Osteocyte (in vitro differentiated cells): ENCODE results near the gene DISP3. TPM values are rescaled to one million over a fixed set of nuclear protein-coding genes. Genes with fewer than 3 reads are reported as not detected.

Experiments used
- DNase-seq: peaks from one replicate; pipeline ENCODE4 v3.0.0; 2021; ENCODE audit warnings: mixed read lengths; ENCODE audit not compliant: unreplicated experiment; ENCODE audit errors: extremely low spot score
- H3K27ac Mint-ChIP-seq: one replicate; pipeline ENCODE4 v1.8.0; 2021; ENCODE audit warnings: mild to moderate bottlenecking, mixed read lengths; ENCODE audit not compliant: unreplicated experiment
- H3K27me3 Mint-ChIP-seq: one replicate; pipeline ENCODE4 v1.8.0; 2021; ENCODE audit warnings: mixed read lengths; ENCODE audit not compliant: unreplicated experiment
- H3K36me3 Mint-ChIP-seq: one replicate; pipeline ENCODE4 v1.8.0; 2021; ENCODE audit warnings: mixed read lengths; ENCODE audit not compliant: unreplicated experiment
- H3K4me1 Mint-ChIP-seq: one replicate; pipeline ENCODE4 v1.8.0; 2021; ENCODE audit warnings: mixed read lengths; ENCODE audit not compliant: unreplicated experiment
- H3K4me3 Mint-ChIP-seq: one replicate; pipeline ENCODE4 v1.8.0; 2021; ENCODE audit warnings: mild to moderate bottlenecking, moderate library complexity, mixed read lengths; ENCODE audit not compliant: unreplicated experiment
- H3K9me3 Mint-ChIP-seq: one replicate; pipeline ENCODE4 v1.8.0; 2021; ENCODE audit warnings: mixed read lengths; ENCODE audit not compliant: unreplicated experiment
- total RNA-seq: library from RNA; stranded (reverse); gene quantifications from 2 replicates; pipeline ENCODE4 v1.2.1, GENCODE V29; 2021
- TF ChIP-seq, protein P1 (sequence below): fragments of 200-600 bp; sonication (generic); IDR thresholded peaks from 2 replicates; pipeline ENCODE4 v1.5.0; 2021; ENCODE audit warnings: antibody characterized with exemption, mild to moderate bottlenecking, moderate library complexity

Gene DISP3
- total RNA-seq, 1 donor from 2014 or later, result 0.43 TPM

GRCh38 chr1:11539850-11540772 is 61.2 kb downstream of the DISP3 start:
- no peaks in the 10 kb centered on the region for H3K27me3 Mint-ChIP-seq
- no peaks in the 10 kb centered on the region for H3K4me1 Mint-ChIP-seq
- no peak overlapping the region for H3K27ac Mint-ChIP-seq
- no peak for DNase-seq
- TF ChIP-seq, protein P1, sequence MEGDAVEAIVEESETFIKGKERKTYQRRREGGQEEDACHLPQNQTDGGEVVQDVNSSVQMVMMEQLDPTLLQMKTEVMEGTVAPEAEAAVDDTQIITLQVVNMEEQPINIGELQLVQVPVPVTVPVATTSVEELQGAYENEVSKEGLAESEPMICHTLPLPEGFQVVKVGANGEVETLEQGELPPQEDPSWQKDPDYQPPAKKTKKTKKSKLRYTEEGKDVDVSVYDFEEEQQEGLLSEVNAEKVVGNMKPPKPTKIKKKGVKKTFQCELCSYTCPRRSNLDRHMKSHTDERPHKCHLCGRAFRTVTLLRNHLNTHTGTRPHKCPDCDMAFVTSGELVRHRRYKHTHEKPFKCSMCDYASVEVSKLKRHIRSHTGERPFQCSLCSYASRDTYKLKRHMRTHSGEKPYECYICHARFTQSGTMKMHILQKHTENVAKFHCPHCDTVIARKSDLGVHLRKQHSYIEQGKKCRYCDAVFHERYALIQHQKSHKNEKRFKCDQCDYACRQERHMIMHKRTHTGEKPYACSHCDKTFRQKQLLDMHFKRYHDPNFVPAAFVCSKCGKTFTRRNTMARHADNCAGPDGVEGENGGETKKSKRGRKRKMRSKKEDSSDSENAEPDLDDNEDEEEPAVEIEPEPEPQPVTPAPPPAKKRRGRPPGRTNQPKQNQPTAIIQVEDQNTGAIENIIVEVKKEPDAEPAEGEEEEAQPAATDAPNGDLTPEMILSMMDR, result no peak
- no peaks in the 10 kb centered on the region for H3K9me3 Mint-ChIP-seq
- H3K4me3 Mint-ChIP-seq, result no peak overlapping the region
- H3K36me3 Mint-ChIP-seq, result no peaks in the 10 kb centered on the region

GRCh38 chr1:11540773-11541160 is 61.8 kb downstream of the DISP3 start:
- Mint-ChIP-seq H3K9me3 (no peaks in the 10 kb centered on the region), H3K4me1 (no peaks in the 10 kb centered on the region), H3K4me3 (no peak overlapping the region), H3K27ac (no peak overlapping the region), H3K36me3 (no peaks in the 10 kb centered on the region), H3K27me3 (no peaks in the 10 kb centered on the region)
- DNase-seq, result no peak
- TF ChIP-seq, protein P1, result no peak

GRCh38 chr1:11541236-11541635 is 62.3 kb downstream of the DISP3 start:
- no peaks in the 10 kb centered on the region for H3K4me1 Mint-ChIP-seq
- H3K27ac Mint-ChIP-seq, result no peak overlapping the region
- no peaks in the 10 kb centered on the region for H3K9me3 Mint-ChIP-seq
- H3K4me3 Mint-ChIP-seq, result no peak overlapping the region
- TF ChIP-seq, protein P1, result no peak
- no peaks in the 10 kb centered on the region for H3K27me3 Mint-ChIP-seq
- DNase-seq, result no peak
- no peaks in the 10 kb centered on the region for H3K36me3 Mint-ChIP-seq

DNA sequence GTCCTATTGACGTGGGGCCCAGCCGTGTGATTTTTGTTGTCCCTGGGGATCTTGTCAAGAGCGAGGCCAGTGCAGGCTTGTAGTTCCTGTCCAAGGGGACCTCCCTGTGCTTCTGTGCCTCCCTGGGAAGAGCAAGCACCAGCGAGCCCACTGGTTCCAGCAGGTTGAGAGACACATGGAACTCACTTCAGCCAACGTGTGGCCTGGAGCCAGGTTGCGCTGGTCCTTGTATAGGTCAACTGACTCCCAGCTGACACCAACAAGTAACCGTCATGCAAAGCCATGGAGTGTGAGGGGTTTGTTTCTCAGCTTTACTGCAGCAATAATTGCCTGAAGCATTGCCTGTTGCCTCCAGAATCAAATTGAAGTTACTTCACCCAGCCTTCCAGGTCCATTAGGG is 63.0 kb downstream of the DISP3 start:
- Mint-ChIP-seq H3K4me1 (no peaks in the 10 kb centered on the region), H3K4me3 (no peak overlapping the region), H3K27me3 (no peaks in the 10 kb centered on the region), H3K27ac (no peak overlapping the region), H3K9me3 (no peaks in the 10 kb centered on the region), H3K36me3 (no peaks in the 10 kb centered on the region)
- no peak for DNase-seq
- TF ChIP-seq, protein P1, result no peak

DNA sequence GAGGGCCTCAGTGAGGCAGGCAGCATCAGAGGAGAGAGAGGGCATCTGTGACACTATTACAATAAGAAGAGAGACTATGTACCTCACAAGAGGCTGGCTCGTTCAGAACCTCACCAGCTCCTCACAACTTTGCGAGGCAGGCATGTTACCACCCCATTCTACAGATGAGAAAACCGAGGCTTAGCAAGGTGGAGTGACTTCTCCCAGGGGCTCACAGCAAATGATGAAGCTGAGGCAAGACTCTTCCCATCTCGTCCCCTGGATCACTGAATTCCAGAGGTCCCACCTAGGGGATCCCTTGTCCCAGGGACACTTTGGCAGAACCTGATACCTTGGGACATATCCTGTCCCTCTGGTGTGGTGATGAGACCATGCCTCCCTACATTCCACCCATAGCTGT is 64.4 kb downstream of the DISP3 start:
- H3K4me1 Mint-ChIP-seq, result no peaks in the 10 kb centered on the region
- no peaks in the 10 kb centered on the region for H3K36me3 Mint-ChIP-seq
- peaks cover 4% of the 10 kb centered on the region for H3K27me3 Mint-ChIP-seq
- no peak overlapping the region for H3K27ac Mint-ChIP-seq
- TF ChIP-seq, protein P1, result no peak
- DNase-seq, result no peak
- H3K4me3 Mint-ChIP-seq, result no peak overlapping the region
- H3K9me3 Mint-ChIP-seq, result no peaks in the 10 kb centered on the region
